Lower lobe of right lung (tissue), 2 donors: ENCODE data around the gene SLC30A4. TPM values are rescaled to one million over a fixed set of nuclear protein-coding genes. Genes with fewer than 3 reads are reported as not detected.

Source experiments
- ATAC-seq, 2 donors: fragments of 200-7000 bp; cut with Tn5 transposase; one replicate each; pipeline ENCODE4 v1.9.1; 2020 to 2022; ENCODE audit warnings: mild to moderate bottlenecking in 2 of 2, moderate library complexity in 2 of 2
- DNase-seq: peaks from one replicate; pipeline ENCODE4 v3.0.0-alpha.2; 2020
- H3K27ac ChIP-seq: fragments of 200-600 bp; one replicate; pipeline ENCODE4 v1.8.0; 2022
- H3K27me3 ChIP-seq: fragments of 200-600 bp; one replicate; pipeline ENCODE4 v1.8.0; 2022; ENCODE audit warnings: low read depth
- H3K36me3 ChIP-seq: fragments of 200-600 bp; one replicate; pipeline ENCODE4 v1.8.0; 2022; ENCODE audit warnings: mild to moderate bottlenecking
- H3K4me1 ChIP-seq: fragments of 200-600 bp; one replicate; pipeline ENCODE4 v1.8.0; 2022
- H3K4me3 ChIP-seq: fragments of 200-600 bp; one replicate; pipeline ENCODE4 v1.8.0; 2022; ENCODE audit warnings: mild to moderate bottlenecking
- H3K9me3 ChIP-seq: fragments of 200-600 bp; one replicate; pipeline ENCODE4 v1.8.0; 2022
- intact Hi-C: fragments of 100-400 bp; cut with DNase I; formaldehyde crosslinking; loops from one replicate; pipeline ENCODE4 v1.11.0; 2022
- total RNA-seq: library from RNA; stranded (reverse); fragmentation: NEBNext Ultra II Directional; extraction: Animal tissue kit (Norgen Biotek cat#: 25700); gene quantifications from one replicate; pipeline ENCODE4 v1.2.1, GENCODE V29; 2021
- TF ChIP-seq, protein P1 (sequence below): fragments of 200-600 bp; IDR thresholded peaks from one replicate; pipeline ENCODE4 v1.8.0; 2022; ENCODE audit warnings: antibody characterized with exemption, mild to moderate bottlenecking
- donor health status: DM: no; HTN: yes; CAD: no; lungs with severe emphysema.

The SLC30A4 gene
- total RNA-seq, 1 donor from 2014 or later = 4.8 TPM

DNA sequence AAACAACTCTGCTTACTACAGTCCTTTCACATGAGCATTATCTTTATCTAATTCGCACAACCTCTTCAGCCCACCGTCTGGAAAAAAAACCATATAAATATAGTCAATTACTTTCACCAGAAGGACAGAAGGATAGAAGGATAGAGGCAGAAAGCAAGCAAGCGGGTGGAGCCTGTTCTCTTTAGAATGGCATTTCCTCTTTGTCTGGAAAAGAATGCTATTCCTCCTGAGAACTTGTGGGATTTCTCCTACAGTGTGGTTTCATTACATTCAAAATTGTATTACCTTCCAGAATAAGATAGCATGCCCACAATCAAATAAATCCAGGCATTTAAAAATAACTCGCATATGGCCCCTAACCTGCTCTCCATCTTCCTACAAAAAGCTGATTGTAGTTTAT is 23.1 kb downstream of the SLC30A4 start:
- Histone ChIP-seq H3K4me3 (no peak overlapping the region), H3K27me3 (no peaks in the 10 kb centered on the region), H3K9me3 (no peaks in the 10 kb centered on the region), H3K27ac (no peak overlapping the region), H3K4me1 (no peaks in the 10 kb centered on the region), H3K36me3 (peaks cover 5% of the 10 kb centered on the region)
- TF ChIP-seq, protein P1, sequence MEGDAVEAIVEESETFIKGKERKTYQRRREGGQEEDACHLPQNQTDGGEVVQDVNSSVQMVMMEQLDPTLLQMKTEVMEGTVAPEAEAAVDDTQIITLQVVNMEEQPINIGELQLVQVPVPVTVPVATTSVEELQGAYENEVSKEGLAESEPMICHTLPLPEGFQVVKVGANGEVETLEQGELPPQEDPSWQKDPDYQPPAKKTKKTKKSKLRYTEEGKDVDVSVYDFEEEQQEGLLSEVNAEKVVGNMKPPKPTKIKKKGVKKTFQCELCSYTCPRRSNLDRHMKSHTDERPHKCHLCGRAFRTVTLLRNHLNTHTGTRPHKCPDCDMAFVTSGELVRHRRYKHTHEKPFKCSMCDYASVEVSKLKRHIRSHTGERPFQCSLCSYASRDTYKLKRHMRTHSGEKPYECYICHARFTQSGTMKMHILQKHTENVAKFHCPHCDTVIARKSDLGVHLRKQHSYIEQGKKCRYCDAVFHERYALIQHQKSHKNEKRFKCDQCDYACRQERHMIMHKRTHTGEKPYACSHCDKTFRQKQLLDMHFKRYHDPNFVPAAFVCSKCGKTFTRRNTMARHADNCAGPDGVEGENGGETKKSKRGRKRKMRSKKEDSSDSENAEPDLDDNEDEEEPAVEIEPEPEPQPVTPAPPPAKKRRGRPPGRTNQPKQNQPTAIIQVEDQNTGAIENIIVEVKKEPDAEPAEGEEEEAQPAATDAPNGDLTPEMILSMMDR = no peak
- DNase-seq (no peak), ATAC-seq (no peak)
- intact Hi-C loops = no loop called here

DNA sequence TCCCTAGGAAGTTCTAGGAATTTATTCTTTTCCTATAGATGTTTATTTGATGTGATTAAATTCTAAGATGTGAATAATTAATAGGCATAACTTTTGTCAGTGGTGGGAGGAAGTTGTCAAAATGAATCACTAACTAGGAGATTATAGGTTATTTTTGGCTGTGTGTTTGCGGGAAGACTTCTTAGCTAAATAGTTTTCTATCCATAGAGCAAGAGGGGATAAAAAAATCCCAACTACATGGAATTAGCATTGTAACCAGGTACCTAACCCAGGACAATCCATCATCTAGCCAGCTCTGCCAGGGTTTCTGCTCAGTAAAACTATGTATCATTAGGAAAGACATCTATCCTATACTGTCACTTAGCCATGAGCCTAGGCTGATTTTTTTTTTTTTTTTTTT is 23.9 kb downstream of the SLC30A4 start:
- no peaks in the 10 kb centered on the region for H3K4me1 ChIP-seq
- H3K27ac ChIP-seq = no peak overlapping the region
- peaks cover 5% of the 10 kb centered on the region for H3K36me3 ChIP-seq
- H3K27me3 ChIP-seq = no peaks in the 10 kb centered on the region
- H3K4me3 ChIP-seq = no peak overlapping the region
- ATAC-seq (no peak), DNase-seq (no peak)
- TF ChIP-seq, protein P1 = no peak
- no peaks in the 10 kb centered on the region for H3K9me3 ChIP-seq
- intact Hi-C loops = no loop called here

DNA sequence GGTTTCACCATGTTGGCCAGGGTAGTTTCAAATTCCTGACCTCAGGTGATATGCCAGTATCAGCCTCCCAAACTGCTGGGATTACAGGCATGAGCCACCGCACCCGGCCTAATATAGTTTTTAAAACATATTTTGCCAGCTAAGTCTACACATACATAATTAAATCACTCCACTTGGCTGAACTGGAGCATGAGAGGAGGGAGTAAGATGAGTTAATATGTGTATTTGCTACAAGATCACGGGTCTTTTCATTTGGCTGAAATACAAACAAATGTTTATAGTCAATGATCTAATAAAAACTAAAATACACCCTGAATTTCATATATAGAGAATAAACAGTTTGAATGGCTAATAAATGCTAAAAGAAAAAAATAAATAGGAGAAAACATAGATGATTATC is 25.3 kb downstream of the SLC30A4 start:
- H3K36me3 ChIP-seq = peaks cover under 1% of the 10 kb centered on the region
- H3K4me3 ChIP-seq = no peak overlapping the region
- intact Hi-C loops = no loop called here
- H3K27ac ChIP-seq = no peak overlapping the region
- ATAC-seq (no peak), DNase-seq (no peak)
- no peaks in the 10 kb centered on the region for H3K27me3 ChIP-seq
- no peaks in the 10 kb centered on the region for H3K9me3 ChIP-seq
- no peaks in the 10 kb centered on the region for H3K4me1 ChIP-seq
- TF ChIP-seq, protein P1 = no peak

DNA sequence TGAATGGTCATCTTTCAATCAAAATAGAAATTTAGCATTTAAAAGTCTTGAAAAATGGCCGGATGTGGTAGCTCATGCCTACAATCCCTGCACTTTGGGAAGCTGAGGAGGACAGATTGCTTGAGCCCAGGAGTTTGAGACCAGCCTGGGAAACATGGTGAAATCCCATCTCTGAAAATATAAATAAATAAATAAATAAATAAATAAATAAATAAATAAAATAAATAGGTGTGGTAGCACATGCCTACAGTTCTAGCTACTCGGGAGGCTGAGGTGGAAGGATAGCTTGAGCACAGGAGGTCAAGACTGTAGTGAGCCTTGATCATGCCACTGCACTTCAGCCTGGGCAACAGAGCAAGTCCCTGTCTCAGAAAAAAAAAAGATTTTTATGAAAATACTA is 25.9 kb downstream of the SLC30A4 start:
- Histone ChIP-seq H3K9me3 (no peaks in the 10 kb centered on the region), H3K36me3 (no peaks in the 10 kb centered on the region), H3K27ac (no peak overlapping the region), H3K27me3 (no peaks in the 10 kb centered on the region), H3K4me3 (no peak overlapping the region), H3K4me1 (no peaks in the 10 kb centered on the region)
- ATAC-seq (no peak), DNase-seq (no peak)
- intact Hi-C loops = no loop called here
- TF ChIP-seq, protein P1 = no peak

DNA sequence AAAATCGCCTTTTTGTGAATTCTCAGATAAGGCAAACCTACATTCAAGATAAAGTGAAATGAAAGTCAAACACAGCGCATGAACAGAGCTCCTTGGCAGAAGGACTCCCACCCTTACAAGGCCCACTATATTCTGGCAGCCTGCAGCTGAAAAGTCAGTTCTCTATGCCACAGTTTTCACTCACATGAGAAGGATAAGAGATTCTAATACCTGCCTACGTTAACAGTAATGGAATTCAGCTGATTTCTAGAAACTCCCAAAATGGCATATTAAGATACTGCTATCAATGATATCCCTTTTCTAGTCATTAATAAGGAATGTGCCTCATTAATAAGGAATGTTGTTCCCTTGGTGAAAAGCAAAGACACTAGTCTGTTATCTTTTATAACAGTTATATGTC is 27.0 kb downstream of the SLC30A4 start:
- DNase-seq = no peak

More for the DNA sequence above, 27.0 kb downstream of the SLC30A4 start:
- Histone ChIP-seq H3K9me3 (no peaks in the 10 kb centered on the region), H3K27me3 (no peaks in the 10 kb centered on the region), H3K27ac (no peak overlapping the region), H3K4me3 (no peak overlapping the region), H3K36me3 (no peaks in the 10 kb centered on the region), H3K4me1 (no peaks in the 10 kb centered on the region)
- intact Hi-C loops = no loop called here
- TF ChIP-seq, protein P1 = no peak
- no peak for ATAC-seq
